Thymus (tissue), 11 donors: ENCODE data around the gene NUDT3. TPM values are rescaled to one million over a fixed set of nuclear protein-coding genes. Genes with fewer than 3 reads are reported as not detected.

ENCODE experiments used
- DNase-seq, 9 donors: peaks; one replicate each; pipeline ENCODE4 v3.0.0-alpha.2; 2013; ENCODE audit warnings: low spot score in 9 of 9, low read depth in 6 of 9, missing footprints in 1 of 9
- H3K27ac ChIP-seq, 2 donors: one replicate each; pipeline ENCODE4 v1.5.1; 2013; ENCODE audit warnings: control low read depth in 1 of 2, low read depth in 1 of 2, low read length in 1 of 2, mild to moderate bottlenecking in 1 of 2, moderate library complexity in 1 of 2
- H3K27me3 ChIP-seq, 2 donors: one replicate each; pipeline ENCODE4 v1.5.1; 2013; ENCODE audit warnings: low read length in 1 of 2; ENCODE audit not compliant: control insufficient read depth in 2 of 2, insufficient read depth in 1 of 2
- H3K36me3 ChIP-seq, 2 donors: one replicate each; pipeline ENCODE4 v1.5.1; 2013; ENCODE audit warnings: low read length in 1 of 2, mild to moderate bottlenecking in 1 of 2, moderate library complexity in 1 of 2; ENCODE audit not compliant: control insufficient read depth in 2 of 2, insufficient read depth in 2 of 2
- H3K4me1 ChIP-seq, 2 donors: one replicate each; pipeline ENCODE4 v1.5.1; 2013; ENCODE audit warnings: low read length in 2 of 2; ENCODE audit not compliant: control insufficient read depth in 2 of 2, insufficient read depth in 2 of 2
- H3K4me3 ChIP-seq, 2 donors: one replicate each; pipeline ENCODE4 v1.5.1; 2013; ENCODE audit warnings: low read length in 2 of 2, control low read depth in 1 of 2, mild to moderate bottlenecking in 1 of 2
- H3K9me3 ChIP-seq, 2 donors: one replicate each; pipeline ENCODE4 v1.5.1; 2013; ENCODE audit warnings: low read length in 1 of 2, mild to moderate bottlenecking in 1 of 2; ENCODE audit not compliant: control insufficient read depth in 2 of 2, insufficient read depth in 1 of 2
- WGBS: extraction: QIAGEN DNeasy Blood & Tissue Kit; methylation state at CpG from one replicate; pipeline ENCODE4 v1.1.7; 2013; 5-methylcytosine and 5-hydroxymethylcytosine counted together
- polyA plus RNA-seq: library from polyadenylated mRNA; stranded (reverse); fragments of 200-250 nt; gene quantifications from one replicate; pipeline ENCODE4 v1.2.3, GENCODE V29; 2013
- total RNA-seq: library from RNA; stranded (reverse); fragments of 120-200 nt; gene quantifications from one replicate; pipeline ENCODE4 v1.2.4, GENCODE V29; 2013
- donor health status: healthy.

Gene NUDT3
- total and polyA plus RNA-seq, 2 donors, result 9.7 to 12.7 TPM

DNA sequence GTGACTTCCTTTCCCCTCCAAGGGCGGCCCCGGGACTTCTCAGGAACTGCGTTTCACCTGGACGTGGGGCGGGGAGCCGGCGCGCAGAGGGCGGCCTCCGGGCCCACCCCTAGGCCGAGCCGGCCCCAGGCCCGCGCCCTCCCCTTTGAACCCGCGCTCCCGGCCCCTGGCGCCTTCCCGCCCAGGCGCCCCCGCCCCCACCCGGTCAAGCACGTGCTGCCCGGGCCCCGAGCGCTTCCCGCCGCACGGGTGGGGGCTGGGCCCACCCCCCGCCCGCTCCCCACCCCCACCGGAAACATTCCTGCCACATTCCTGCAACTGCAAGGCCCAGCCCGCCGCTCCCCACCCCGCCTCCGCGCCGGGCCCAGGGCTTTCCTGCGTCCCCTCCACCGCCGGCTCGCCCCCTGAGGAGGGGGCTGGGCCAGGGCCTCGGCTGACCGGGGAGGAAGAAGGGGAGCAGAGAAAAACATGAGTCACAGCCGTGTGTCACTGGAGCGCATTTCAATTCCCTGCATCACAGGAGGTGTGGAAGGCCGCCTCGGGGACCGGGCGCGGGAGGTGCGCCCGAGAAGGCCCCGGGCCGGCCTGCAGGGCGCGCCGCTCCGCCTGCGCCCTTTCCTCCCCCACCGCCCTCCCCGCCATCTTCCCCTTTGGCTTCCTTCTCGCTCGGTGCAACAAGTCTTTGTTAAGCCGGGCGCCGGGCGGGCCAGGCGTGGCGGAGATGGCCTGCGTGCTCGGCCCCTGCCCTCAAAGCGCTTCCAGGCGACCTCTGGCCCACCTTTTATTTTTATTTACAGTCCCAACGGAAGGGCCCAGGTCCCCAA, 156.9 kb downstream of the NUDT3 start:
- no peaks in the 10 kb centered on the region for H3K27me3 ChIP-seq
- DNase-seq, result peak in 5 of 9 donors; percentile 50 to 85 (median 63)
- H3K36me3 ChIP-seq, result peaks cover 9 to 18% of the 10 kb centered on the region in 2 donors
- WGBS, result under 1% methylated on average over 75 of the region's 75 CpGs
- H3K27ac ChIP-seq, result peak overlapping the region; percentile 94 to 97
- H3K4me3 ChIP-seq, result peak overlapping the region; percentile 70 to 84
- peaks cover 0 to 2% of the 10 kb centered on the region in 2 donors for H3K9me3 ChIP-seq
- peaks cover 20 to 39% of the 10 kb centered on the region in 2 donors for H3K4me1 ChIP-seq

DNA sequence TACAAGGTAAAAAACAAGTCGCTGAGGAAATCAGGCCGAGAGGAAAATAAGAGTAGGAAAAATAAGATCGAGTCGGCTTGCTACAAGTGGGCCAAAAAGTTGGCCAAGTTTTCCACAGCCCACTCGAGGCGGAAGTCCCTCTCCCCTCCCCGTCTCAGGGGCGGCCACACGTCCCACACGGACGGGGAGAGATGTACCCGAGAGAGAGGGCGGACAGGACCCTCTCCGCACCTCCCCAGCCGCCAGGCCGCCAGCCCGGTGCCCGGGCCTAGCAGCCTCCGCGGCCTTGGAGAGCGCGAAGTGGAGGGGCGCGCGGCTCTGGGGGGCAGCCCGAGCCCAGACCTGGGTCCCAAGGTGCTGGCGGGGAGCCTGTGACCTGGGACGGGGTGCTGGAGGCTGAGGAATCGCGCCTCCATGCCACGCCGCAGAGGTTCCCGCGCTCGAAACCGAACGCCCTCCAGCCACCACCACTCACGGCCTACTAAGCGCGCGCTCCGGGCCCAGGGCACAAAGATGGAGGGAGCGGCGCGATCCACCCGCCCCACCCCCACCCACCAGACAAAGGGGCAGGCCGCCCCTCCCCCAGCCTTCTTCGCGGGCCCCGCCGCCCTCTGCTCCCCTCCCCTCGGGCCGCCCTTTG, 157.7 kb downstream of the NUDT3 start:
- WGBS, result 84% methylated on average over 53 of the region's 53 CpGs
- peaks cover 3 to 11% of the 10 kb centered on the region in 2 donors for H3K36me3 ChIP-seq
- H3K4me3 ChIP-seq, result peak overlapping the region in 1 of 2 donors; percentile 70
- H3K4me1 ChIP-seq, result peaks cover 15 to 32% of the 10 kb centered on the region in 2 donors
- peaks cover 0 to 3% of the 10 kb centered on the region in 2 donors for H3K9me3 ChIP-seq
- H3K27ac ChIP-seq, result peak overlapping the region; percentile 12 to 94
- H3K27me3 ChIP-seq, result no peaks in the 10 kb centered on the region
- DNase-seq, result peak in 2 of 9 donors; percentile 63 to 80

DNA sequence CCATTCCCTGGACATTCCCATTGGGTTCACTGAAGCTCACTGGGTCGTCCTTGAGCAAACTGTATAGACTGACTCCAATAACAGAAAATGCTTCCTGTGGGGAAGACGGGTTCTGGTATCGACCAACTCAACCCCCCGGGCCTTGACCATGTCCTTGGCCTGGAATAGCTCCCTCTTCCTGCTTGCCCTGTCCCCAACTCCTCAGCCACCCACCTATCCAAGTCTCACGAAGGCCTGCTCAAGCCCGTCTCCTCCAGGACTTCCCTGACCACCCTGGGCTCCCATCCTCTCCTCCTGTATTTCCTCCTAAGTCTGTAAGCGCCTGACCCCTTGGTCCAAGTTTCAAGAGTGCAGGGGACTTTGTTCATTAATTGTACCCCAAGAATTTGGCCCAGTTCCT, 158.6 kb downstream of the NUDT3 start:
- Histone ChIP-seq H3K4me1 (peaks cover 8 to 28% of the 10 kb centered on the region in 2 donors), H3K4me3 (no peak overlapping the region), H3K27ac (no peak overlapping the region), H3K9me3 (peaks cover 0 to 3% of the 10 kb centered on the region in 2 donors), H3K36me3 (peaks cover 0 to 2% of the 10 kb centered on the region in 2 donors), H3K27me3 (no peaks in the 10 kb centered on the region)
- DNase-seq, result no peak
- WGBS, result 98% methylated on average over 7 of the region's 7 CpGs

- no peak overlapping the region for H3K27ac ChIP-seq
- 97% methylated on average over 5 of the region's 5 CpGs for WGBS
- DNase-seq, result no peak
Measured at GRCh38 chr6:34232901-34233300, 159.6 kb downstream of the NUDT3 start.

GRCh38 chr6:34231566-34232336, 160.7 kb downstream of the NUDT3 start:
- DNase-seq, result no peak
- Histone ChIP-seq H3K4me1 (peaks cover 13 to 37% of the 10 kb centered on the region in 2 donors), H3K27ac (no peak overlapping the region), H3K27me3 (no peaks in the 10 kb centered on the region), H3K9me3 (peaks cover 0 to 3% of the 10 kb centered on the region in 2 donors), H3K36me3 (no peaks in the 10 kb centered on the region), H3K4me3 (no peak overlapping the region)
- WGBS, result 97% methylated on average over 17 of the region's 17 CpGs

More at GRCh38 chr6:34232901-34233300, 159.6 kb downstream of the NUDT3 start:
- H3K4me1 ChIP-seq, result peaks cover 2 to 25% of the 10 kb centered on the region in 2 donors
- no peaks in the 10 kb centered on the region for H3K27me3 ChIP-seq
- H3K36me3 ChIP-seq, result no peaks in the 10 kb centered on the region
- H3K4me3 ChIP-seq, result no peak overlapping the region
- H3K9me3 ChIP-seq, result peaks cover 0 to 3% of the 10 kb centered on the region in 2 donors

DNA sequence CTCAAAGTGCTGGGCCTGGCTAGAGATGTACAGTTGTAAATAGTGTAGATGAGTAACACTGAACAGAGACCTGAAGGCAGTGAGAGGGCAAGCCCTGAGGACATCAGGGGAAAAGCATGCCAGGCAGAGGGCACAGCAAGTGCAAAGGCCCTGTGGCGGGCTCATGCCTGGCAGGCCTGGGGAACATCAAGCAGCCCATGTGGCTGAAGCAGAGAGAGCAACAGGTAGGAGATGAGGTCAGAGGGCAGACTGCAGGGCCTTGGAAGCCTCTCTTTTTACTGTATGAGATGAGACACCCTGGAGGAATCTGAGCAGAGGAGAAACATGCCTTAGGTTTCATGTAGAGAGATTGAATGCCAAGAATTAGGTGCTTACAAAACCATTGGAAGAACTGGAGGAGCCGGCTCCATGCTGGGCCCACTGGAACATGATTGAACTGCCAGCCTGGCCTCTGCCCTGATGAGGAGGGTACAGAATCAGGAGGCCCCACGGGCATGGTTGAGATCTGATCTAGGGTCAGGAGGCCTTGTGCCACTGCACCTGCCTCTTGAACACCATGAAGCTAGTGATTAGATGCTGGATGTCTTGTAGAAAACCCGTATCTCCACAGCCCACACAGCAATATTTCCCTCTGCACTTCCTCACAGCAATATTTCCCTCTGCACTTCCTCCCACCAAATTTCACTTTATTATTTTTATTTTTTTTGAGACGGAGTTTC, 161.7 kb downstream of the NUDT3 start:
- Histone ChIP-seq H3K4me1 (peaks cover 16 to 36% of the 10 kb centered on the region in 2 donors), H3K27me3 (no peaks in the 10 kb centered on the region), H3K36me3 (no peaks in the 10 kb centered on the region), H3K27ac (no peak overlapping the region), H3K4me3 (no peak overlapping the region), H3K9me3 (peaks cover 0 to 3% of the 10 kb centered on the region in 2 donors)
- 87% methylated on average over 5 of the region's 5 CpGs for WGBS
- DNase-seq, result no peak

DNA sequence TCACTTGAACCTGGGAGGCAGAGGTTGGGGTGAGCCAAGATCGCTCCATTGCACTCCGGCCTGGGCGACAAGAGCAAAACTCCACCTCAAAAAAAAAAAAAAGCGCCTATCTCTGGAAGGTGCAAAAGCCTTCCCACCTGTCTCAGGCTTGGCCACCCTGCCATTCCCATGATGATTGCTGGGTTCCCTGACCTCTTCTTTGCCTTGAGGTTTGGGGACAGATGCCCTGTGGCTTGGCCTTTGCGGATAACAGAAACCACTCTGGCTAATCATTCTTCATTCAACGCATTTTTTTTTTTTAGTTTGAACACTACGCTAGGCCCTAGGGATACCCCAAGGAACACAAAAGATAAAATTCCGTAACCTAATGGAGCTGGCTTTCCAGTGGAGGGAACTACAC, 162.6 kb downstream of the NUDT3 start:
- Histone ChIP-seq H3K27me3 (no peaks in the 10 kb centered on the region), H3K4me3 (no peak overlapping the region), H3K36me3 (no peaks in the 10 kb centered on the region), H3K27ac (no peak overlapping the region), H3K9me3 (peaks cover 0 to 3% of the 10 kb centered on the region in 2 donors), H3K4me1 (peaks cover 16 to 30% of the 10 kb centered on the region in 2 donors)
- WGBS, result over 99% methylated on average over 8 of the region's 8 CpGs
- DNase-seq, result no peak
